ENCODE data around the gene PRDM13.
"Not testable (repeated sequence)": the region's sequence is repeated elsewhere in the genome, so short reads cannot be mapped to it uniquely, and the experiment has no call there.

The PRDM13 gene

GRCh38 chr6:99638358-99638757 lies 31.7 kb downstream of the PRDM13 start:
- not testable (repeated sequence) for DNase-seq

GRCh38 chr6:99641270-99641669 lies 34.6 kb downstream of the PRDM13 start:
- no peak for DNase-seq

GRCh38 chr6:99645986-99646385 lies 39.4 kb downstream of the PRDM13 start:
- DNase-seq: no peak

- DNase-seq: not testable (repeated sequence)
These were observed 43.5 kb downstream of the PRDM13 start for GRCh38 chr6:99650091-99650571.

GRCh38 chr6:99660206-99660605 lies 53.6 kb downstream of the PRDM13 start:
- no peak for DNase-seq

- DNase-seq: no peak
These were observed 55.2 kb downstream of the PRDM13 start for GRCh38 chr6:99661870-99662269.

GRCh38 chr6:99662616-99663015 lies 56.0 kb downstream of the PRDM13 start:
- no peak for DNase-seq
